Stimulated activated CD4-positive, alpha-beta T cell treated with anti-CD3 and anti-CD28 coated beads, Interleukin-4, amount 100 ng/mL, for 24 hours (primary cell): ENCODE data around the gene CLSTN1.

Source experiments
- DNase-seq: peaks from one replicate; pipeline ENCODE4 v3.0.0-alpha.2; 2020

Gene CLSTN1

DNA sequence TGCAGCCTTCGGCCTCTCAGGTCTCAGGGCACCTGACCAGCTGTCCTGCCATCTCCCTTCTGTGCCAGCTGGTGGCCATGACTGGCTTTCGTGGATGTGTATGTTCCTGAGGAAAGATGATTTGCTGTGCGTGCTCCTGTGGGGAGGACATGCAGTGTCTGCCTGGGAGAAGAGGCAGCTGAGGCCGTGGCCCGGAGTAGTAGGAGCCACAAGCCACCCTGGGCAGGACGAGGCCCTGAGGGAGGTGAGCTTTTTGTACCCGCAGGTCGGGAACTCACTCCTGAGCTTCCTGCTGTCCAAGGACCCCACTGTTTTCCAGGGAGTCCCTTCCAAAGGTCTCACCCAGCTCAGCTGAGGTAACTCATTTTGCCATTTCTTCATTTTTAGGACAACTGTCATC lies 113.7 kb downstream of the CLSTN1 start:
- DNase-seq, result no peak

DNA sequence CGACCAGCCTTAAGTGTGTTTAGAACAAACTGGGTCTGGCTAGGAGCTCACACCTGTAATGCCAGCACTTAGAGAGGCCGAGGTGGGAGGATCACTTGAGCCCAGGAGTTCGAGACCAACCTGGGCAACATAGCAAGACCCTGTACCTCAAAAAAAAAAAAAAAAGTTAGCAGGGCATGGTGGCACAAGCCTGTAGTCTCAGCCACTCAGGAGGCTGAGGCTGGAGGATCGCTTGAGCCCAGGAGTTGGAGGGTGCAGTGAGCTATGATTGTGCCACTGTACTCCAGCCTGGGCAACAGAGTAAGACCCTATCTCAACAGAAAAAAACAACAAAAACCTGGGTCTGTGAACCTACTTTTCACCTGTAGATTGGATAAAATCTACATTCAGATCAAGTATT lies 117.6 kb downstream of the CLSTN1 start:
- DNase-seq, result no peak

DNA sequence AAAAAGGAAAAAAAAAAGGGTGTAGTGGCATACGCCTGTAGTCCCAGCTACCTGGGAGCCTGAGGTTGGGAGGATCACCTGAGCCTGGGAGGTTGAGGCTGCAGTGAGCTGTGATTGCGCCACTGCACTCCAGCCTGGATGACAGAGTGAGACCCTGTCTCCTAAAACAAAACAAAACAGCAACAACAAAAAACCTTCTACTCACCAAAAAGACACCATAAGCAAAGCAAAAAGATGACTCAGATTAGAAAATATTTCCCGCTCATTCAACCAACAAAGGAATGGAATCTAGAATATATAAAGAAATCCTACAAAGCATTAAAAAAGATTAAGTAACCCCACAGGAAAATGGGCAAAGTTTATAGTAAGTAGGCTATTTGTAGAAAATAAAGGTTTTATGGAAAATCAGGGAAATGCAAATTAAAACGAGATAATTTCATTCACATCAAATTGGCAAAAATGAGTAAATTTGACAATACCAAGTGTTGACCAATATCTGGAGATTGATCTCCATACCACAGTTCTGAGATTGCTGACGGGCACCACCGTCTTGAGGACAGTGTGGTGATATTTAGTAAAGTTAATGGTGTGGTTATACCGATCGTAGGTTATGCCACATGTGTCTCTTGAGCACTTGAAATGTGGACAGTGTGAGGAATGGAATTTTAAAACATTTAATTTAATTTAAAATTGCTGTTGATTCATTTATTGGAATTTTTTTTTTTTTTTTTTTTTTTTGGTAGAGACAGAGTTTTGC lies 118.2 kb downstream of the CLSTN1 start:
- no peak for DNase-seq

DNA sequence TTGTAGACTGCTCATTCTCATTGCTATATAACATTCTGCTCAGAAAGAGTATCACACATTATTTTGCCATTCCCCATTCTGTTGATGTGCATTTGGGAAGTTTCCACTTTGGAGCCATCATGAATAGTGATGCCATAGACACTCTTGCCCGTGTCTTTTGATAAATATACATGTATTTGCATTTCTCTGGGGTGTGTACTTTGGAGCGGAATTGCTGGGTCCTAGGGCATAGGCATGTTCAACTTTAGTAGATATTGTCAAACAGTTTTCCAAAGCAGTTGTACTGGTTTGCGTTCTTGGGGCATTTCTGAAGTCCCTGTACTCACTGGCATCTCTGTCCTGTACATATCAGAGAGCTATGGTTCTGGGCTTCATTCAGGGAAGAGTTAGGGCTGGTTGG lies 120.1 kb downstream of the CLSTN1 start:
- no peak for DNase-seq

DNA sequence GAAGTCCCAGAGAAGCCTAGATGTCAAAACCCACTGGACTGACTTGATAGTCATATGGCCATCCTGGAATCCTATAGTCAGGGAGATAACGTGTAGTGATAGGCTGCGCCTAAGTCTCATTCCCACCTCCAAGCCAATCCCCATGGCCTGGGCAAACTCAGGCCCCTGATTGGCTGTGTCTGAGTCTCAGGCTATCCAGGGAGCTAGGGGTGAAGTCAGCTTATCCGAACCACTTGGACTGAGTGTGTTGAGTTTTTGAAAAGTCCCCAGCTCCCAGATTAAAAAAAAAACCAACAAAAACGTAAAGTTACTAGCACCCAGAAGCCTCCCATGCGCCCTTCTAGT lies 120.6 kb downstream of the CLSTN1 start:
- no peak for DNase-seq

DNA sequence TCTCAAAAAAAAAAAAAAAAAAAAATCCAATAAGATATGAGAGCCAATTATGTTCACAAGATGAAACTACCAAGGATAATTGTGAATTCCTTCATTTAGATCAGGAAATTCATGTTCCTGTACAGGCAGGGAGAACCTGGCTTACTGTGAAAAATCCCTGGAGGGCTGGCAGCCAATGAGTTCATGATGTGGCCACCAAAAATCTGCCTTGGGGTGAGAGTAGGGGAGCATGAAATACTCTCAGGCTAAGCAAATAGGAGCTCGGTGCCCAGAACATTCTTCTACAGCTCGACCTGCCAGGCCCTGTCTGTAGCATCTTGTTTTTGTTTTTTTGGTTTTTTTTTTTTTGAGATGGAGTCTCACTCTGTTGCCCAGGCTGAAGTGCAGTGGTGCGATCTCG lies 122.1 kb downstream of the CLSTN1 start:
- no peak for DNase-seq

DNA sequence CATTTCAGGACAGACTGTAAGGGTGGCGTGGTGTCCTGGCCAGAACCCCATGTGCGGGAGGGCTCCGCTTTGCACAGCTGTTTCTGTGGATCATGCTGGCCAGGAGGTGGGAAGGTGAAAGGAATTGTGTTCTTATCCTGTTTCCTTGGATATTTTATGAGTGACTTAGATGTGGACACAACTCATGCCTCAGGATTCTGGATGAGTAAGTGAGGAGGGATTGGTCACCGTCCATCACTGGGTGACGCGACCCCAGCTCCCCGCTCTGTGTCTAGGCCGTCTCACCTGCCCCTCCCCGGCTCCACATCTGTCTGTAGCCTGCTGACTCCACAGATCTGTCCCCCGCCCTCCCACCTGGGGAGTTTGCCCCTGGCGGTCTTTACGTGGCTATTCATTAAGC lies 123.4 kb downstream of the CLSTN1 start:
- DNase-seq, result no peak

DNA sequence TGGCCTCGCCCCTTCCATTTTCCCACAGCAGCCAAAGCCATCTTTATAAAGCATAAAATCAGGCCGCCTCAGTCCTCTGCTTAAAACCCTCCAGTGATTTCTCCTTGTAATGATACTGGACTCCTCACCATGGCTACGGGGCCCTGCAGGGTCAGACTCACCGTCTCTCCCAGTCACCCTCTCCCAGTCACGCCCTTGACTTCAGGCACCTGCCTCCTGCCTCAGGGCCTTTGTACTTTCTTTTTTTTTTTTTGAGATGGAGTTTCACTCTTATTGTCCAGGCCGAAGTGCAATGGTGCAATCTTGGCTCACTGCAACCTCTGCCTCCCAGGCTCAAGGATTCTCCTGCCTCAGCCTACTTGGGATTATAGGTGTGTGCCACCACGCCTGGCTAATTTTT lies 124.4 kb downstream of the CLSTN1 start:
- no peak for DNase-seq

DNA sequence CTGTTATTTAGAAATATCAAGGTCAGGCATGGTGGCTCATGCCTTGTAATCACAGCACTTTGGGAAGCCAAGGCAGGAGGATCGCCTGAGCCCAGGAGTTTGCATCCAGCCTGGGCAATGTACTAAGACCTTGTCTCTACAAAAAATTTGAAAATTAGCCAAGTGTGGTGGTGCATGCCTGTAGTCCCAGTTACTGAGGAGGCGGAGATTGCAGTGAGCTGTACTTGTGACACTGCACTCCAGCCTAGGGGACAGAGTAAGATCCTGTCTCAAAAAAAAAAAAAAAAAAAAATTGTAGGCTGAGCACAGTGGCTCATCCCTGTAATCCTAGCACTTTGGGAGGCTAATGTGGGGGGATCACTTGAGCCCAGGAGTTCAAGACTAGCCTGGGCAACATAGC lies 127.0 kb downstream of the CLSTN1 start:
- no peak for DNase-seq

DNA sequence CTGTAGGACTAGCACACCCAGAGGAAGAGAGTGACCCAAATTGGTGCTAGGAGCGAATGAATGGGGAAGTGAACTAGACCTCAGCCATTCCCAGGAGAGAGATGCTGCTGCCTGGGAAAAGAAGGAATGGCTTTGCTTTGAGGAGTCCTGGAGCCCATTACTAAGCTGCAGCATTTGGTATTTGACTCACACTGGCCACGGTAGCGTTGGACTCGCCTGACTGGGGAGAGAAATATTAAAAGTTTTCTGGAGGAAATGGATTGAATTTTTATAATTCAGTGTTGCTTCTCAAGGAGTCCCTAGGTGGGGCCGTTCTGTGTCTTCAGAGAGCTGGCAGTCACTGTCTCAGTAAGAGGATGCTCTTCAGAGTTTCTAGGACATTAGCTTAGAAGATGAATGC lies 132.1 kb downstream of the CLSTN1 start:
- DNase-seq, result no peak

DNA sequence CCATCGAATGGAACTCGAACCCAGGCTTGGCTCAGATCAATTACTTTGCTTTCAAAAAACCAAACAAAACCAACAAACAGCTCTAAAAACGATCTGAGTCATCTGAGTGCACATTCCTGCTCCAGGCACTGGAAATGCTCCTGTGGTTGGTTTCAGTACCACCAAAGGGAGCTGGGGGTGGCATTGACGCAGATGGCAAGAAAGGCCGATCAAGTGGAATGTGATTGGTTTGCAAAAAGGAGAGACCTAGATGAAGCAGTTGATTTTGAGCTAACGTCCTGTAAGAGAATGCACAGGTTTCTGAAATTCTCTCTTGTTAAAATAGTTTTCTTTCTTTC lies 132.7 kb downstream of the CLSTN1 start:
- peak; percentile 23 for DNase-seq

DNA sequence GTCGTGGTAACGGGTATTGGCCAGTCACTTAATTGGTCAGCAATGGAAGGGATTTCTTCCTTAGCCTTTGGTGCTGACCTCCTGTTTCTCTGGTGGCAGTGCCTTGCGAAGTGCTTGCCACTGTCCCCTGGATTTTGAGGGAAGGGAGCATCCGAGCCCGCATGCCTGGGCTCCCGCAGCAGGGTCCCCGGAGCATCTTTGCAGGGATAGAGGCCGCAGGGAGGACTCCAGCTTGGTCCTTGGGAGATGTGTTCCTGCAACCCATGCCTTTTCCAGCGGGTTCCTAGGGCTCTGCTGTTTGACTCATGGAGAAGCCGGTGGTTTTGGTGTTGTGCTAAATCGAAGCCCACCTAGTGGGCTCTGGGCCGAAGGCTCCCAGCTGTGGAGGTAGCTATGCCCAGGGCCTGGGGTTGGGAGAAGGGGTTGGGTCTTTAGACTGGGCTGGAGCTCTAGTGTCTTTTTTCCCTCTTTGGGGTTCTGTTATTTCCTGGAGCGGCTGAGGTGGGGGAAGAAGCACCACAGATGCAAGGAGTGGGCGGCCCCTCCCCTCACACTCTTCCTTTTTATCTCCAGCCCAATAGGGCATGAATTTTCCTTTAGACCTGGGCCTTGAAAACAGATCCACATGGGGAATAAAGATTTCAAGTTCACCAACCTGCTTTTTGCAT lies 133.2 kb downstream of the CLSTN1 start:
- DNase-seq, result no peak

DNA sequence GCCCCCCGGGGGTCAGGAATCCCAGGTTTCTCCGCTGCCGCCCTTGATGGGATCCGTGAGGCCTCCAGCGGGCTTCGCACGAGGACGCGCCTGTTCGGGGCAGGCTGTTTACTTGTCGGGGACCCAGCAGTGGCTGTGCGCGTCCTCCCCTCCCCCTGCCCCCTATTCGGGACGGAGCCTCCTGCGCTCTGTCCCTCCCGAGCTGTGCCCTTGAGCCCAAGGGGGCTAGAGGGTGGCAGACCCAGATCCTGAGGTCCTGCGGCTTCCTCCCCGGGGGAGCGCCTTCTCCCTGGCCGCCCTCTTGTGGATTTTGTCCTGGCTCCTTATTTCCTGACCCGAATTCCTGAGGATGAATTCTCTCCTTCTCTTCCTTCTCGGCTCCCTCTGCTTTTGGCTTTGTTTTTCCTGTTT lies 133.8 kb downstream of the CLSTN1 start:
- no peak for DNase-seq

DNA sequence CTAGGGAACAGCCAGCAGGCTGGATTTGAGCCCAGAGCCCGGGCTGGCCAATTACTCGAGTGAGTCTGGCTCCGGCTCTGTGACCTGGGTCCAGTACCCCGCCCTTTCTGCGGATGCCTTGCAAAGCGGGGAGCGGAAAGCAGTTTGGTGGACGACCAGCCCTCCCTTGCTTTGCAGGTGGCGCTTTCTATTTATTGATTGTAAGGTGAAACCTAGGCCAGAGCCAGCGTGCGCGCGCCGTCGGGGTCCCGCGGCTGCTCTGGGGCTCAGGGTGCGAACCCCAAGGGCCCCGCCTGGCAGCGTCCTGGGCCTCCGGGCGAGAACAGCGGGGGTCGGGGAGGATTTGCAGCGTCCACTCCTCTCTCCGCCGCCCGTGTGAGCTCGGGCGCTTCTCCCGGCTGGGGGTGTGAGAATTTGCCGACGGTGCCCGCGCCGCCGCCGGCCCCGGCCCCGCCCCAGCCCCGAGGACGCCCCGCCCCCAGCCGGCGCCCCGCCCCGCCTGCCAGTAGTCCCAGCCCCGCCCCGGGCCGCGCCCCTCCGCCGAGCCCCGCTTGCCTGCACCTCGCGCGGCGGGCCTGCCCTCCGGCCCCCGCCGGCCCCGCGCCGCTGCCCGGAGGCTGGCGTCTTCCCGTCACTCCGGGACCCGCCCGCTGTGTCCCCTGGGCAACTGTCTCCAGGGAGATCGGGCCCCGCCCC lies 134.6 kb downstream of the CLSTN1 start:
- DNase-seq, result peak; percentile 83

DNA sequence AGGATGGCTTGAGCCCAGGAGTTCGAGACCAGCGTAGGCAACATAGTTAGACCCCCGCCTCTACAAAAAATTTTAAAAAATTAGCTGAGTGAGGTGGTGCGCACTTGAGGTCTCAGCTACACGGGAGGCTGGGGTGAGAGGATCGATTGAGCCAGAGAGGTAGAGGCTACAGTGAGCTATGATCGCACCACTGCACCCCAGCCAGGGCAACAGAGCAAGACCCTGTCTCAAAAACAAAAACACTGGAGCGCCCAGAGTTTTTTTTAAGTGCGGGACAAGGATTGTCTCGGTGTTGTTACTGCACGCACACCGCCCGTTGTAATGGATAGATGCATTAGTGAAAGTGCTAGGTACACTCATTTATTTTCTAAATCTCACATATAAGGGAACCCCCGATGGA lies 135.2 kb downstream of the CLSTN1 start:
- DNase-seq, result no peak

DNA sequence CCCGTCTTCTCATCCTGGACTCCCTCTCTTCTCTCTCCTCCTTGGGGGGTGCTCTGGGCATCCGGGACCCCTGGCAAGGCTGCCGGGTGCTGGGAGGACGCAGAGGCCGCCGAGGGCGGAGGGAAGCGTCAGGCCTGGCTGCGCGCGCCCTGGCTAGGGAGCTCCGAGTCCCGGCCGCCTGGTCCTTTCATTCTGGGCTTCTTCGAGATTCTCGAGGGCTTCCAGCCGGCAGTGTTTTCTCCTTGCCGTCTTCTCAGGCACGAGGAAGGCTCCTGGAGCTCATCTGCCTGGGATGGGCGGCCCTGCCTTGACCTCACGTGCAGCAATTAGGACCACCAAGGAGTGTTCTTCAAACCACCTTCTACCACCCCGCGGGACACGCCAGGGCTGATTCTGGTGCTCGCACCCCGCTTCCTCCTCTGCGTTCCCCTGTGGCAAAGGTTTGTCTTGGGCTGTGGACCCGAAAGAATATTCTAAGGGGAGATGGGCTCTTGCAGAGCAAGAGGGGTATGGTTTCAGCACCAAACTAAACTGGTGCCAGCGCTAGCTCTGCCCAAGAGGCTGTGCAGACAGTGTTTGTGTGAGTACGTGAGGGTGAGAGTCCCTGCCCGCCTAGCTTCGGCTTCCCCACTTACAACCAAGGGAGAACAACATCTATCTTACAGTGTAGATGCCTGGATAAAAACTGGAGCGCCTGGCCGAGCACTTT lies 135.7 kb downstream of the CLSTN1 start:
- no peak for DNase-seq

DNA sequence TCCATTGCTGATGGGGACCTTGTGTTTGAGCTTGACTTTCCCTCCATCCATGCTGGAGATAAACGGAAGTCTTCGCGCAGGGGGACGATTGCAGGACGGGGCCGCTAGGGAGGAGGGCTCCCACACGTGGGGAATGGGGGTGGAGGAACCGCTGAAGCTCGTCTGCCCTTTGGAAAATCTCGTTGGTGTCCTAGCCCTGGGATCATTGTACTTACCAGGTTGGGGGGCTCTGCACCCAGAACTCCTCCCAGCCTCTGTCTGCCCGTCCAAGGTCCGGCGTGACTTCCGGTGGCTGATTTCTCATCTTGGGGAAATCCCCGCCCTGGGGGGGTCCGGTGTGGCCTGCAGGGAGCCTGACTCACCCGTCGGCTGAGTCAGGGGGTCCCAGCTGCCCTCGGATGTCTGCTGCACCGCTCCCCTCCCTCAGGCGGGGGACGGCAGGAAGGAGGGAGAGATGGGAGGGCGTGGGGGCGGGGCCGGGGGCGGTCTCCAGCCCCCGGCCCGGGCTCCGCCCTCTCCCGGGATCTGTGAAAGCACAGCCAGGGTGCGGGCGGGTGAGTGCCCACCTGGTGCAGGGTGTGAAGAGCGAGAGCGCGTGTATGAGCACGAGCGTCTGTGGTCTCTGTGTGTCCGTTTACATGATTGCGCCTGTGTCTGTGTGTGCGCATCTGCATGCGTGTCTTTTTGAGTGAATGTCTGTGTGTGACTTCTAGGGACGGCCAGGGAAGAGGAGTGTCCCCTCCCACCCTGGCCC lies 136.5 kb downstream of the CLSTN1 start:
- DNase-seq, result peak; percentile 65

DNA sequence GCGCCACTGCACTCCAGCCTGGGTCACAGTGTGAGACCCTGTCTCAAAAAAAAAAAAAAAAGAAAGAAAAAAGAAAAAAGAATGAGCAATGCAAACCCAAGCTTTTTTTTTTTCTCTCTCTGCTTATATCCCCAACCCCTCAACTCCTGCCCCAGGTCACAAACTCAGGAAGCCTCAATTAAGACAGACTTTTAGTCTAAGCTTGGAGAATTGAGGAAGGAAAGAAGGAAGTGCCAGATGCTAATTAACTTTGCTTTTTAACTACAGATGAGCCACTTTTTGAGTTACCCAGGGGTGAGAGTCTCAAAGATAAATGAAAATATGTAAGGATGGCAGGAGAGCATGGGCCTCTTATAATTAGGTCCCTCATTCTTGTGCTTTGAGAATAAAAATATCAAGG lies 139.0 kb downstream of the CLSTN1 start:
- no peak for DNase-seq

DNA sequence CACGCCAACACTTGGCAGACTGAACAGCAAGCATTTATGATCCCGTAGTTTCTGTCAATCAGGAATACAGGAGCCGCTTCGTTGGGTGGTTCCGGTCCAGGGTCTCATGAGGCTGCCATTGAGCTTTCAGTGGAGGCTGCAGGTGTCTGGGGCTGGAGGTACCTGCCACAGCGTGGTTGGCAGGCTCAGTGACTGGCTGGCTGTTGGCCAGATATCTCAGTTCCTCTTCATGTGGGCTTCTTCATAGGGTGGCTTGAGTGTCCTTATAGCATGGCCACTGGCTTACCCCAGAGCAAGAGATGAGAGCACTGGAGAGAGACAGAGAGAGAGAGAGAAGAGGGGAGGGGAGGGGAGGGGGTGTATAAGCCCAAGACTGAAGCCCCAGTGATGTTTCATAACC lies 142.9 kb downstream of the CLSTN1 start:
- no peak for DNase-seq

DNA sequence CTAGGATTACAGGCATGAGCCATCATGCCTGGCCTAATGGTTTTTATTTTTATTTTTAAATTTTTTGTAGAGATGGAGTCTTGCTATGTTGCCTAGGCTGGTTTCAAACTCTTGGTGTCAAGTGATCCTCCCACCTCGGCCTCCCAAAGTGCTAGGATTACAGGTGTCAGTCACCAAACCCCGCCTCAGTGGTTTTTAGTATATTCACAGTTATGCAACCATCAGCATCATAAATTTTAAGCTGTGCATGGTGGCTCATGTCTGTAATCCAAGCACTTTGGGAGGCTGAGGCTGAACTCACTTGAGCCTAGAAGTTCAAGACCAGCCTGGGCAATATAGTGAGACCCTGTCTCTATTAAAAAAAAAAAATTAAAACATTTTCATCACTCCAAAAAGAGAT lies 143.7 kb downstream of the CLSTN1 start:
- no peak for DNase-seq
